Erythroblast (primary cell): ENCODE results near the gene CREBL2.

Experiments used
- GATA1 ChIP-seq: IDR thresholded peaks from 2 replicates; pipeline ENCODE4 v1.6.1; 2011; ENCODE audit warnings: low read depth, mild to moderate bottlenecking, control low read depth, low read length, moderate library complexity
- POLR2A ChIP-seq: IDR thresholded peaks from 2 replicates; pipeline ENCODE4 v1.6.1; 2011; ENCODE audit warnings: mild to moderate bottlenecking, low read length

GRCh38 chr12:12609692-12610091, 2.0 kb upstream of the CREBL2 start:
- TF ChIP-seq POLR2A (no peak), GATA1 (no peak)
